ENCODE results near the gene TNN. TPM values are rescaled to one million over a fixed set of nuclear protein-coding genes. Genes with fewer than 3 reads are reported as not detected.

TNN gene
- total RNA-seq, 1 experiment from 2014 or later: 0.07 TPM

DNA sequence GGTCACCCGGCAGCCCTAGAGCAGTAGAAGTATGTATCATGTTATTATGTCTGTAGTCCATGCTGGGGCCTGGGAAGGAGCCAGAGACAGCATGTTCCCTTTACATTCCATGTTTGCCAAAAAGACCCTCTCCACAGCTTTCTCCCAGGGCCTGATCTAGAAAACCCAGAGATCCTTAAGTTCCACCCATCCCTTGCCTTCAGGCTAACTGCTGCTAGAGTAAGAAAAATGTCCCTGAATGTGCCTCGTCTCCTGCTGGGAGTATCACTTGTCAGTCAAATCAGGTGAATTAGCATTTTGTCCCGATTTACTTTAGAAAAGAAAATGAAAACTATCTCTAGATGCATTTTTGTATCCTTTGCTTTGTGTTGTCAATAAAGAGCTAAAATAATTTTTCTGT is 31.2 kb upstream of the TNN start:
- no TSS peak for BruUV-seq (replicated peaks)
- DNase-seq: no peak
- H3K9me3 Mint-ChIP-seq (ENCODE audit: low read depth, unreplicated experiment): no peaks in the 10 kb centered on the region
- CTCF ChIA-PET: interaction anchor here (0.8 kb wide), 1 partner anchor 89 kb away, joined by 3 read pairs; no protein-coding TSS in a partner anchor
- intact Hi-C loops (cut with micrococcal nuclease; ENCODE audit: unreplicated experiment): loop anchor here (10.0 kb wide), 1 partner anchor 278 kb away; no protein-coding TSS in a partner anchor
- H3K27ac Mint-ChIP-seq (ENCODE audit: unreplicated experiment): no peak overlapping the region
- no peak overlapping the region for H3K4me3 Mint-ChIP-seq (ENCODE audit: low read depth, unreplicated experiment)
- H3K36me3 Mint-ChIP-seq (ENCODE audit: insufficient read depth, unreplicated experiment): no peaks in the 10 kb centered on the region
- TF ChIP-seq, protein P1, sequence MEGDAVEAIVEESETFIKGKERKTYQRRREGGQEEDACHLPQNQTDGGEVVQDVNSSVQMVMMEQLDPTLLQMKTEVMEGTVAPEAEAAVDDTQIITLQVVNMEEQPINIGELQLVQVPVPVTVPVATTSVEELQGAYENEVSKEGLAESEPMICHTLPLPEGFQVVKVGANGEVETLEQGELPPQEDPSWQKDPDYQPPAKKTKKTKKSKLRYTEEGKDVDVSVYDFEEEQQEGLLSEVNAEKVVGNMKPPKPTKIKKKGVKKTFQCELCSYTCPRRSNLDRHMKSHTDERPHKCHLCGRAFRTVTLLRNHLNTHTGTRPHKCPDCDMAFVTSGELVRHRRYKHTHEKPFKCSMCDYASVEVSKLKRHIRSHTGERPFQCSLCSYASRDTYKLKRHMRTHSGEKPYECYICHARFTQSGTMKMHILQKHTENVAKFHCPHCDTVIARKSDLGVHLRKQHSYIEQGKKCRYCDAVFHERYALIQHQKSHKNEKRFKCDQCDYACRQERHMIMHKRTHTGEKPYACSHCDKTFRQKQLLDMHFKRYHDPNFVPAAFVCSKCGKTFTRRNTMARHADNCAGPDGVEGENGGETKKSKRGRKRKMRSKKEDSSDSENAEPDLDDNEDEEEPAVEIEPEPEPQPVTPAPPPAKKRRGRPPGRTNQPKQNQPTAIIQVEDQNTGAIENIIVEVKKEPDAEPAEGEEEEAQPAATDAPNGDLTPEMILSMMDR (IDR thresholded peaks at IDR 0.05; ENCODE audit: unreplicated experiment): no peak
- H3K4me1 Mint-ChIP-seq (ENCODE audit: low read depth, unreplicated experiment): no peaks in the 10 kb centered on the region
- H3K27me3 Mint-ChIP-seq (ENCODE audit: unreplicated experiment): peaks cover 90% of the 10 kb centered on the region

DNA sequence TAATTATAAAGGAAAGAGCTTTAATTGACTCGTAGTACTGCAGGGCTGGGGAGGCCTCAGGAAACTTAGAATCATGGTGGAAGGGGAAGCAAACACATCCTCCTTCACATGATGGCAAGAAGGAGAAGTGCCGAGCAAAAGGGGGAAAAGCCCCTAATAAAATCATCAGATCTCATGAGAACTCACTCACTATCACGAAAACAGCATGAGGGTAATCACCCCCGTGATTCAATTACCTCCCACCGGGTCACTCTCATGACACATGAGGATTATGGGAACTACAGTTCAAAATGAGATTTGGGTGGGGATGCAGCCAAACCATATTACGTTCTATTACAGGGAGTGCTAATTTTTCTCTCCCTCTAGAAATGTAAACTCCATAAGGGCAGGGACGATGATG is 30.2 kb upstream of the TNN start:
- DNase-seq: no peak
- Mint-ChIP-seq H3K36me3 (ENCODE audit: insufficient read depth, unreplicated experiment) (no peaks in the 10 kb centered on the region), H3K4me3 (ENCODE audit: low read depth, unreplicated experiment) (no peak overlapping the region), H3K4me1 (ENCODE audit: low read depth, unreplicated experiment) (no peaks in the 10 kb centered on the region), H3K27me3 (ENCODE audit: unreplicated experiment) (peaks cover 84% of the 10 kb centered on the region), H3K27ac (ENCODE audit: unreplicated experiment) (no peak overlapping the region), H3K9me3 (ENCODE audit: low read depth, unreplicated experiment) (no peaks in the 10 kb centered on the region)
- no TSS peak for BruUV-seq (replicated peaks)
- intact Hi-C loops (cut with micrococcal nuclease; ENCODE audit: unreplicated experiment): loop anchor here (10.0 kb wide), 1 partner anchor 277 kb away; no protein-coding TSS in a partner anchor
- TF ChIP-seq, protein P1 (IDR thresholded peaks at IDR 0.05; ENCODE audit: unreplicated experiment): no peak
- CTCF ChIA-PET: no interaction called here

- no peaks in the 10 kb centered on the region for H3K36me3 Mint-ChIP-seq (ENCODE audit: insufficient read depth, unreplicated experiment)
- H3K4me1 Mint-ChIP-seq (ENCODE audit: low read depth, unreplicated experiment): no peaks in the 10 kb centered on the region
- H3K27ac Mint-ChIP-seq (ENCODE audit: unreplicated experiment): no peak overlapping the region
- H3K9me3 Mint-ChIP-seq (ENCODE audit: low read depth, unreplicated experiment): no peaks in the 10 kb centered on the region
- CTCF ChIA-PET: interaction anchor here (1.8 kb wide), 1 partner anchor 11 kb away, joined by 7 read pairs; no protein-coding TSS in a partner anchor
- BruUV-seq (replicated peaks): no TSS peak
- peaks cover 82% of the 10 kb centered on the region for H3K27me3 Mint-ChIP-seq (ENCODE audit: unreplicated experiment)
- DNase-seq: no peak
- no peak overlapping the region for H3K4me3 Mint-ChIP-seq (ENCODE audit: low read depth, unreplicated experiment)
- TF ChIP-seq, protein P1 (IDR thresholded peaks at IDR 0.05; ENCODE audit: unreplicated experiment): no peak
- intact Hi-C loops (cut with micrococcal nuclease; ENCODE audit: unreplicated experiment): no loop called here
These were observed 27.2 kb upstream of the TNN start for GRCh38 chr1:175040324-175040879.

DNA sequence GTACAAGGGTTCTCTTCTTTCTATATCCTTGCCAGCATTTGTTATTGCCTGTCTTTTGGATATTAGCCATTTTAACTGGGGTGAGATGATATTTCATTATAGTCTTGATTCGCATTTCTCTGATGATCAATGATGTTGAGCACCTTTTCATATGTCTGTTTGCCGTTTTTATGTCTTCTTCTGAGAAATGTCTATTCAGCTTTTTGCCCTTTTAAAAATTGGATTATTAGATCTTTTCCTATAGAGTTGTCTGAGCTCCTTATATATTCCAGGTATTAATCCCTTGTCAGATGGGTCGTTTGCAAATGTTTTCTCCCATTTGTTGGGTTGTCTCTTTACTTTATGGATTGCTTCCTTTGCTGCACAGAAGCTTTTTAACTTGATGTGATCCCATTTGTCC is 25.0 kb upstream of the TNN start:
- DNase-seq: no peak
- Mint-ChIP-seq H3K9me3 (ENCODE audit: low read depth, unreplicated experiment) (no peaks in the 10 kb centered on the region), H3K4me3 (ENCODE audit: low read depth, unreplicated experiment) (no peak overlapping the region)

More for the DNA sequence above, 25.0 kb upstream of the TNN start:
- Mint-ChIP-seq H3K27me3 (ENCODE audit: unreplicated experiment) (peaks cover 73% of the 10 kb centered on the region), H3K4me1 (ENCODE audit: low read depth, unreplicated experiment) (no peaks in the 10 kb centered on the region), H3K36me3 (ENCODE audit: insufficient read depth, unreplicated experiment) (no peaks in the 10 kb centered on the region), H3K27ac (ENCODE audit: unreplicated experiment) (no peak overlapping the region)
- TF ChIP-seq, protein P1 (IDR thresholded peaks at IDR 0.05; ENCODE audit: unreplicated experiment): no peak
- intact Hi-C loops (cut with micrococcal nuclease; ENCODE audit: unreplicated experiment): no loop called here
- CTCF ChIA-PET: no interaction called here
- no TSS peak for BruUV-seq (replicated peaks)
